ENCODE results near the gene EPHB2.

DNA sequence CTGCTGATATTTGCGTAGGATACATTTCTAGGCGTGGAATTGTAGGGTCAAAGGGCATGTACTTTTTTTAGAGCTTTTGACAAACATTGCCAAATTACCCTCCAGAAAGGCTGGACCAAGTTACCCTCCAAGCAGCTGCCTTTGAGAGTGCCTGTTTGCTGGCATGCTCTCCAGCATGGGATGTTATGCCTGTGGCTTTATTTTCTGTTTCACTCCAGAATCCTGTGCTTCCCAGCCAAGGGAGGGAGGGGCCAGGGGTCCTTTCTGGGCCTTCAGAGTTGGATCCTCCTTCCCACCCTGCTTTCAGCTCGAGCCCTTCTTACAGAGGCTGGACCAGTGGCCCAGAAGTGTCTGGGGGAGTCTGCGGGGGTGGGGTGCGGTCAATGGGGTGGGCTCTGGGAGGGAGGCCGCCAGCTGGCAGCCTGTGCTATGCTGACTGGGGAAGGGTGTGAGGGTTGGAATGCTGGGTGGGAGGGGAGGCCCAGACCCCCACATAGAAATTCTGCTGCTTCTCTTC lies 81.2 kb downstream of the EPHB2 start:
- TF ChIP-seq, protein P1, sequence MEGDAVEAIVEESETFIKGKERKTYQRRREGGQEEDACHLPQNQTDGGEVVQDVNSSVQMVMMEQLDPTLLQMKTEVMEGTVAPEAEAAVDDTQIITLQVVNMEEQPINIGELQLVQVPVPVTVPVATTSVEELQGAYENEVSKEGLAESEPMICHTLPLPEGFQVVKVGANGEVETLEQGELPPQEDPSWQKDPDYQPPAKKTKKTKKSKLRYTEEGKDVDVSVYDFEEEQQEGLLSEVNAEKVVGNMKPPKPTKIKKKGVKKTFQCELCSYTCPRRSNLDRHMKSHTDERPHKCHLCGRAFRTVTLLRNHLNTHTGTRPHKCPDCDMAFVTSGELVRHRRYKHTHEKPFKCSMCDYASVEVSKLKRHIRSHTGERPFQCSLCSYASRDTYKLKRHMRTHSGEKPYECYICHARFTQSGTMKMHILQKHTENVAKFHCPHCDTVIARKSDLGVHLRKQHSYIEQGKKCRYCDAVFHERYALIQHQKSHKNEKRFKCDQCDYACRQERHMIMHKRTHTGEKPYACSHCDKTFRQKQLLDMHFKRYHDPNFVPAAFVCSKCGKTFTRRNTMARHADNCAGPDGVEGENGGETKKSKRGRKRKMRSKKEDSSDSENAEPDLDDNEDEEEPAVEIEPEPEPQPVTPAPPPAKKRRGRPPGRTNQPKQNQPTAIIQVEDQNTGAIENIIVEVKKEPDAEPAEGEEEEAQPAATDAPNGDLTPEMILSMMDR (IDR thresholded peaks at IDR 0.05): no peak
- TF ChIP-seq POLR2A (IDR thresholded peaks at IDR 0.05): no peak
